HFFc6 (cell line): ENCODE data around the gene CCDC187. TPM values are rescaled to one million over a fixed set of nuclear protein-coding genes. Genes with fewer than 3 reads are reported as not detected.

Experiments
- DNase-seq: peaks from one replicate; pipeline ENCODE4 v3.0.0-alpha.2; 2018
- H3K27ac Mint-ChIP-seq: 2 replicates; pipeline ENCODE4 v1.8.0; 2020; ENCODE audit warnings: mild to moderate bottlenecking, mixed read lengths
- H3K27me3 Mint-ChIP-seq: 2 replicates; pipeline ENCODE4 v1.8.0; 2021; ENCODE audit warnings: mild to moderate bottlenecking, moderate library complexity, mixed read lengths; ENCODE audit not compliant: insufficient read depth
- H3K36me3 Mint-ChIP-seq: 2 replicates; pipeline ENCODE4 v1.8.0; 2021; ENCODE audit warnings: low read depth, mixed read lengths
- H3K4me1 Mint-ChIP-seq: 2 replicates; pipeline ENCODE4 v1.8.0; 2020; ENCODE audit warnings: low read depth, mixed read lengths
- H3K4me3 Mint-ChIP-seq: 2 replicates; pipeline ENCODE4 v1.8.0; 2020; ENCODE audit warnings: mild to moderate bottlenecking, moderate library complexity, mixed read lengths
- H3K9me3 Mint-ChIP-seq: 2 replicates; pipeline ENCODE4 v1.8.0; 2020; ENCODE audit warnings: mild to moderate bottlenecking, mixed read lengths
- total RNA-seq, 6 experiments: library from RNA; stranded (reverse); fragmentation: NEBNext Ultra II Directional; extraction: Animal tissue kit (Norgen Biotek cat#: 25700); gene quantifications; 2 replicates in 1 of 6; 3 replicates in 5 of 6; pipeline ENCODE4 v1.2.3, GENCODE V29; 2021
- TF ChIP-seq, protein P1 (sequence below): fragments of 200-600 bp; sonication (generic); IDR thresholded peaks from 2 replicates; pipeline ENCODE4 v1.5.0; 2021; ENCODE audit warnings: antibody characterized with exemption, mild to moderate bottlenecking

CCDC187 gene
- total RNA-seq, 6 experiments from 2014 or later: not detected

DNA sequence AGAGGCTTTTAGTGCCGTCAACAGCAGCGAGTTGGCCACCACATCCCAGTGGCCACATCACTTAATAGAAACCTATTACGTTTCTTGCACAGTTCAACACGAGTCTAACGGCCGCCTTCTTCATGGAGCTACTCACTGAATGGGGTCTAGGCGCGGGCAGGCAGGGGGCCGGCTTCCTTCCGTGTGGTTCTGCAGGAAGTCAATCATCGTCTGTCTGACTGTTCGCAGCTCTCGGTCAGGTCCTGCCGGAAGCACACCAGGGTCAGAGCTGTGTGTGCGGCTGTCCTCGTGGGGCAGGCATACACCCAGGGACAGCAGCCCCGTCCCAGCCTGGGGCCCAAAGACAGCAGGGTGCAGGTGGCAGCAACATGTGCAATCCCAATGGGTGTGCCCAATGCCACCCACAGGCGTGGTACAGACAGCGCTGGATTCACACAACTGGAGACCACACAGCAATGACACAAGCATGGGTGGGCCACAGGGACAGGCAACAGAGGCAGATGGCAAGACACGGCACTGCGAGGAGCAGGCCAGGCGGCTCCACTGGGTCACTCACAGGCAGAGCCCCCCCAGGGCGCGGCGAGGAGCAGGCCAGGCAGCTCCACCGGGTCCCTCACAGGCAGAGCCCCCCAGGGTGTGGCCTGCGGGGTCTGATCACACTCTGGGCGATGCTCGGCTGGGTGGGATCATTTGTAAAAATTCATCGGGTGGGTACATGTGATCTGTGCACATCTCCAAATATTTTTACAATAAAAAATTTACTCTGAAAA, 79.8 kb downstream of the CCDC187 start:
- TF ChIP-seq, protein P1, sequence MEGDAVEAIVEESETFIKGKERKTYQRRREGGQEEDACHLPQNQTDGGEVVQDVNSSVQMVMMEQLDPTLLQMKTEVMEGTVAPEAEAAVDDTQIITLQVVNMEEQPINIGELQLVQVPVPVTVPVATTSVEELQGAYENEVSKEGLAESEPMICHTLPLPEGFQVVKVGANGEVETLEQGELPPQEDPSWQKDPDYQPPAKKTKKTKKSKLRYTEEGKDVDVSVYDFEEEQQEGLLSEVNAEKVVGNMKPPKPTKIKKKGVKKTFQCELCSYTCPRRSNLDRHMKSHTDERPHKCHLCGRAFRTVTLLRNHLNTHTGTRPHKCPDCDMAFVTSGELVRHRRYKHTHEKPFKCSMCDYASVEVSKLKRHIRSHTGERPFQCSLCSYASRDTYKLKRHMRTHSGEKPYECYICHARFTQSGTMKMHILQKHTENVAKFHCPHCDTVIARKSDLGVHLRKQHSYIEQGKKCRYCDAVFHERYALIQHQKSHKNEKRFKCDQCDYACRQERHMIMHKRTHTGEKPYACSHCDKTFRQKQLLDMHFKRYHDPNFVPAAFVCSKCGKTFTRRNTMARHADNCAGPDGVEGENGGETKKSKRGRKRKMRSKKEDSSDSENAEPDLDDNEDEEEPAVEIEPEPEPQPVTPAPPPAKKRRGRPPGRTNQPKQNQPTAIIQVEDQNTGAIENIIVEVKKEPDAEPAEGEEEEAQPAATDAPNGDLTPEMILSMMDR: no peak
- no peak overlapping the region for H3K27ac Mint-ChIP-seq
- peaks cover 37% of the 10 kb centered on the region for H3K4me1 Mint-ChIP-seq
- no peaks in the 10 kb centered on the region; the same call in 1 of the 2 replicates for H3K27me3 Mint-ChIP-seq
- no peak for DNase-seq
- no peak overlapping the region for H3K4me3 Mint-ChIP-seq
- H3K9me3 Mint-ChIP-seq: no peaks in the 10 kb centered on the region
- peaks cover 13% of the 10 kb centered on the region for H3K36me3 Mint-ChIP-seq

- TF ChIP-seq, protein P1: no peak
- Mint-ChIP-seq H3K9me3 (no peaks in the 10 kb centered on the region), H3K36me3 (peaks cover 13% of the 10 kb centered on the region), H3K27me3 (no peaks in the 10 kb centered on the region; the same call in 1 of the 2 replicates), H3K27ac (no peak overlapping the region), H3K4me3 (no peak overlapping the region), H3K4me1 (peaks cover 28% of the 10 kb centered on the region)
- no peak for DNase-seq
Observed at GRCh38 chr9:136222906-136223285, 81.0 kb downstream of the CCDC187 start.

GRCh38 chr9:136222166-136222905, 81.6 kb downstream of the CCDC187 start:
- peaks cover 13% of the 10 kb centered on the region for H3K36me3 Mint-ChIP-seq
- TF ChIP-seq, protein P1: no peak
- no peak for DNase-seq
- no peaks in the 10 kb centered on the region; the same call in 1 of the 2 replicates for H3K27me3 Mint-ChIP-seq
- peaks cover 22% of the 10 kb centered on the region for H3K4me1 Mint-ChIP-seq
- H3K9me3 Mint-ChIP-seq: no peaks in the 10 kb centered on the region
- H3K4me3 Mint-ChIP-seq: no peak overlapping the region
- no peak overlapping the region for H3K27ac Mint-ChIP-seq

GRCh38 chr9:136220017-136220729, 83.7 kb downstream of the CCDC187 start:
- peak; percentile 9 for DNase-seq
- TF ChIP-seq, protein P1: no peak
- H3K4me1 Mint-ChIP-seq: peaks cover 20% of the 10 kb centered on the region
- H3K36me3 Mint-ChIP-seq: peaks cover 17% of the 10 kb centered on the region
- no peak overlapping the region for H3K4me3 Mint-ChIP-seq
- no peaks in the 10 kb centered on the region for H3K9me3 Mint-ChIP-seq
- no peaks in the 10 kb centered on the region for H3K27me3 Mint-ChIP-seq
- H3K27ac Mint-ChIP-seq: peak overlapping the region; percentile 64

DNA sequence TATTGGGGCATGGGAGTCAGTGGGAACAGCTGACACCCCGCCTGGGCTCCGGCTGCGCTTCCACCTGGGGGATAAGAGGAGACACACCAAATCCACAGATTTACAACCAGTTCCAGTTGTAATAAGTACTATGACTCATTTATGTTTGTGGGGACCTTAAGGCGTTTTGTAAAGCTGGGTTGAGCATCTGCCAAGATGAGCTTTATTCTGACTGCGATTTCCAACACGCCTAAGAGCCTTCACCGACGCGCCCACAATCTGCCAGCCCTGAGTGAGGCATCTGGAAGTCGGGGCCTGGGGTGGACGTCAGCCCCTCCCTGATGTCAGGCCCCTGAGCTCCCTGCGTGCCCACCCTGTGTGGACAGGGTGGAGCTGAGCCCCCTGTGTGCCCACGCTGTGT, 84.6 kb downstream of the CCDC187 start:
- TF ChIP-seq, protein P1: no peak
- DNase-seq: peak; percentile 24
- peaks cover 26% of the 10 kb centered on the region for H3K36me3 Mint-ChIP-seq

More for the DNA sequence above, 84.6 kb downstream of the CCDC187 start:
- peaks cover 20% of the 10 kb centered on the region for H3K4me1 Mint-ChIP-seq
- no peak overlapping the region for H3K4me3 Mint-ChIP-seq
- H3K27ac Mint-ChIP-seq: no peak overlapping the region
- no peaks in the 10 kb centered on the region for H3K27me3 Mint-ChIP-seq
- H3K9me3 Mint-ChIP-seq: no peaks in the 10 kb centered on the region
